HepG2 (cell line): Measurements from ENCODE around the gene VPS26B. TPM values are rescaled to one million over a fixed set of nuclear protein-coding genes. Genes with fewer than 3 reads are reported as not detected.

Source experiments
- BHLHE40 ChIP-seq: IDR thresholded peaks from 2 replicates; pipeline ENCODE4 v1.6.1; 2011; ENCODE audit warnings: low read length, improper control_type of control experiment
- CAMTA2 ChIP-seq: sonication (generic); formaldehyde crosslinking; IDR thresholded peaks from 2 replicates; pipeline ENCODE4 v1.4.0; 2020; ENCODE audit warnings: mild to moderate bottlenecking, missing genetic modification reagents, borderline replicate concordance
- CEBPG ChIP-seq: IDR thresholded peaks from 2 replicates; pipeline ENCODE4 v1.6.1; 2016
- CERS6 ChIP-seq: sonication (generic); formaldehyde crosslinking; IDR thresholded peaks from 2 replicates; pipeline ENCODE4 v1.5.0; 2020; ENCODE audit warnings: missing genetic modification reagents
- DR1 ChIP-seq: sonication (generic); formaldehyde crosslinking; IDR thresholded peaks from 2 replicates; pipeline ENCODE4 v1.8.0; 2021; ENCODE audit warnings: mild to moderate bottlenecking, missing genetic modification reagents, inconsistent platforms
- FOXK2 ChIP-seq: fragments of 450-650 bp; IDR thresholded peaks from 2 replicates; pipeline ENCODE4 v1.6.1; 2016
- FOXM1 ChIP-seq: sonication (generic); formaldehyde crosslinking; IDR thresholded peaks from 2 replicates; pipeline ENCODE4 v1.5.0; 2020; ENCODE audit warnings: missing genetic modification reagents
- GABPB1 ChIP-seq: IDR thresholded peaks from 2 replicates; pipeline ENCODE4 v1.6.1; 2016; ENCODE audit warnings: mild to moderate bottlenecking, missing genetic modification reagents, moderate library complexity, missing compliant biosample characterization
- RXRA ChIP-seq: sonication (generic); formaldehyde crosslinking; IDR thresholded peaks from 2 replicates; pipeline ENCODE4 v1.5.1; 2020; ENCODE audit warnings: missing genetic modification reagents
- SMAD3 ChIP-seq: sonication (generic); formaldehyde crosslinking; IDR thresholded peaks from 2 replicates; pipeline ENCODE4 v1.4.0; 2020; ENCODE audit warnings: missing genetic modification reagents
- TOE1 ChIP-seq: sonication (generic); formaldehyde crosslinking; IDR thresholded peaks from 2 replicates; pipeline ENCODE4 v1.4.0; 2020; ENCODE audit warnings: mild to moderate bottlenecking, missing genetic modification reagents
- ZNF234 ChIP-seq: sonication (generic); formaldehyde crosslinking; conservative IDR thresholded peaks from 2 replicates; pipeline ENCODE4 v1.5.1; 2020; ENCODE audit warnings: mild to moderate bottlenecking, missing genetic modification reagents
- ZNF263 ChIP-seq: sonication (generic); formaldehyde crosslinking; IDR thresholded peaks from 2 replicates; pipeline ENCODE4 v1.4.0; 2020; ENCODE audit warnings: missing genetic modification reagents
- ZNF33A ChIP-seq: sonication (generic); formaldehyde crosslinking; IDR thresholded peaks from 2 replicates; pipeline ENCODE4 v1.5.1; 2020; ENCODE audit warnings: missing genetic modification reagents, mild to moderate bottlenecking, moderate library complexity, borderline replicate concordance
- ZNF414 ChIP-seq: sonication (generic); formaldehyde crosslinking; IDR thresholded peaks from 2 replicates; pipeline ENCODE4 v1.5.0; 2020; ENCODE audit warnings: missing genetic modification reagents
- ZNF605 ChIP-seq: sonication (generic); formaldehyde crosslinking; IDR thresholded peaks from 2 replicates; pipeline ENCODE4 v1.8.0; 2022; ENCODE audit warnings: mild to moderate bottlenecking, missing genetic modification reagents
- ZNF678 ChIP-seq: sonication (generic); formaldehyde crosslinking; IDR thresholded peaks from 2 replicates; pipeline ENCODE4 v1.4.0; 2020; ENCODE audit warnings: mild to moderate bottlenecking, missing genetic modification reagents
- ZNF7 ChIP-seq: IDR thresholded peaks from 2 replicates; pipeline ENCODE4 v1.6.1; 2016; ENCODE audit warnings: missing biosample characterization, missing genetic modification reagents
- ZSCAN9 ChIP-seq: IDR thresholded peaks from 2 replicates; pipeline ENCODE4 v1.6.1; 2016; ENCODE audit warnings: borderline replicate concordance
- polyA plus RNA-seq, 8 experiments: library from polyadenylated mRNA; depleted of rRNA in 3 of 8; stranded (reverse) in 7 of 8; unstranded in 1 of 8; fragments of >200 nt; fragmentation: Illumina TruSeq in 4 of 8; extraction: Trizol in 4 of 8; gene quantifications; 2 replicates each; pipeline versions ENCODE4 v1.2.1 to v1.2.3, GENCODE V29; 2011 to 2016; ENCODE audit warnings: low read depth in 4 of 8, missing spikeins in 1 of 8, mixed read lengths in 1 of 8; ENCODE audit not compliant: insufficient read depth in 1 of 8
- total RNA-seq, 5 experiments: library from RNA; depleted of rRNA; stranded (reverse); fragments of >200 nt; fragmentation: Illumina TruSeq; extraction: Trizol; gene quantifications; 2 replicates each; pipeline ENCODE4 v1.2.3, GENCODE V29; 2016; ENCODE audit warnings: low read depth in 1 of 5
- TF ChIP-seq, protein P1 (sequence below): sonication (generic); formaldehyde crosslinking; IDR thresholded peaks from 2 replicates; pipeline ENCODE4 v1.4.0; 2020; ENCODE audit warnings: mild to moderate bottlenecking, missing genetic modification reagents
- TF ChIP-seq, protein P2 (sequence below): sonication (generic); formaldehyde crosslinking; IDR thresholded peaks from 2 replicates; pipeline ENCODE4 v1.4.0; 2020; ENCODE audit warnings: missing genetic modification reagents
- TF ChIP-seq, protein P3 (sequence below): IDR thresholded peaks from 2 replicates; pipeline ENCODE4 v1.6.1; 2016; ENCODE audit warnings: low read depth, borderline replicate concordance
- TF ChIP-seq, protein P4 (sequence below): sonication (generic); formaldehyde crosslinking; IDR thresholded peaks from 2 replicates; pipeline ENCODE4 v1.5.0; 2020; ENCODE audit warnings: mild to moderate bottlenecking, missing genetic modification reagents, moderate library complexity

Gene VPS26B
- total and polyA plus RNA-seq, 2 of the 13 experiments (the other 11 are each of a cell fraction or from before 2014, with no cell fraction given): 20.2 to 23.2 TPM

DNA sequence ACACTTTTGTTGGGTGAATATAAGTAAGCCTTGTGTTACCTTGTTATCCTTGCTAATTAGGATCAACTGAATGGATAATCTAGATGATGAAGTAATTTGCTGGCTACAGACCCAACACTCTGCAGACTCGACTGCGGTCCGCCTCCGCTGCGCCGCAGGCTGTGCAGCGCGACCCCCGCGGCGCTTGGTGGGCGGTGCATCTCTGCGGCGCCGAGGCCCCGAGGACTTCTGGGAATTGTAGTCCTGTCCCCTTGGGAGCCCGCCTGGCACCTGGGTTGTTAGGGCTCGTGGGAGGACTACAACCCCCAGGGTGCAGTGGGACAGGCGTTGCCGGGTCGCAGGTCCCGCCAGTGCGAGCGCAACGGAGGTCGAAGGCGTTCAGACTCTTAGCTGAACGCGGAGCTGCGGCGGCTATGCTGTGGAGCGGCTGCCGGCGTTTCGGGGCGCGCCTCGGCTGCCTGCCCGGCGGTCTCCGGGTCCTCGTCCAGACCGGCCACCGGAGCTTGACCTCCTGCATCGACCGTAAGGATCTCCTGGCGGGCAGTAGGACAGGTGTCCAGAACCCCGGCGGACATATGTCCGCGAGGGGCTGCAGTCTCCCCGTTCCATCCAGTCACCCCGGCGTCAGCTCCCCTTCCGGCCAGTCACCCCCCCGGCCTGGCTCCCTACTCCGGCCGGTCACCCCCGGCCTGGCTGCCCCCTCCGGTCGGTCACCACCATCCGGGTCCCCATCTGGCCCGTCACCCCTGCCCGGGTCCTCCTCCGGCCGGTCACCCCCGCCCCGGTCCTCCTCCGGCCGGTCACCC lies 28.9 kb downstream of the VPS26B start, which contains the start of the genes ACAD8 and THYN1 (continued):
- TF ChIP-seq FOXM1 (CRISPR knock-in tag): no peak
- no peak for TF ChIP-seq FOXK2
- TF ChIP-seq CEBPG: peak; percentile 23; the same call in 1 of the 2 replicates
- TF ChIP-seq SMAD3 (CRISPR knock-in tag): no peak; the same call in none of the 2 replicates
- no peak for TF ChIP-seq ZNF234
- no peak for TF ChIP-seq ZNF678 (CRISPR knock-in tag)
- no peak for TF ChIP-seq CAMTA2 (CRISPR knock-in tag)
- TF ChIP-seq BHLHE40: no peak
- TF ChIP-seq ZNF263 (CRISPR knock-in tag): no peak
- no peak for TF ChIP-seq ZNF33A (CRISPR knock-in tag)
- TF ChIP-seq DR1: no peak
- no peak for TF ChIP-seq CERS6 (CRISPR knock-in tag)
- TF ChIP-seq, protein P1, sequence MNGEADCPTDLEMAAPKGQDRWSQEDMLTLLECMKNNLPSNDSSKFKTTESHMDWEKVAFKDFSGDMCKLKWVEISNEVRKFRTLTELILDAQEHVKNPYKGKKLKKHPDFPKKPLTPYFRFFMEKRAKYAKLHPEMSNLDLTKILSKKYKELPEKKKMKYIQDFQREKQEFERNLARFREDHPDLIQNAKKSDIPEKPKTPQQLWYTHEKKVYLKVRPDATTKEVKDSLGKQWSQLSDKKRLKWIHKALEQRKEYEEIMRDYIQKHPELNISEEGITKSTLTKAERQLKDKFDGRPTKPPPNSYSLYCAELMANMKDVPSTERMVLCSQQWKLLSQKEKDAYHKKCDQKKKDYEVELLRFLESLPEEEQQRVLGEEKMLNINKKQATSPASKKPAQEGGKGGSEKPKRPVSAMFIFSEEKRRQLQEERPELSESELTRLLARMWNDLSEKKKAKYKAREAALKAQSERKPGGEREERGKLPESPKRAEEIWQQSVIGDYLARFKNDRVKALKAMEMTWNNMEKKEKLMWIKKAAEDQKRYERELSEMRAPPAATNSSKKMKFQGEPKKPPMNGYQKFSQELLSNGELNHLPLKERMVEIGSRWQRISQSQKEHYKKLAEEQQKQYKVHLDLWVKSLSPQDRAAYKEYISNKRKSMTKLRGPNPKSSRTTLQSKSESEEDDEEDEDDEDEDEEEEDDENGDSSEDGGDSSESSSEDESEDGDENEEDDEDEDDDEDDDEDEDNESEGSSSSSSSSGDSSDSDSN (CRISPR knock-in tag): peak; percentile 90
- no peak for TF ChIP-seq ZNF414 (CRISPR knock-in tag)
- TF ChIP-seq, protein P2, sequence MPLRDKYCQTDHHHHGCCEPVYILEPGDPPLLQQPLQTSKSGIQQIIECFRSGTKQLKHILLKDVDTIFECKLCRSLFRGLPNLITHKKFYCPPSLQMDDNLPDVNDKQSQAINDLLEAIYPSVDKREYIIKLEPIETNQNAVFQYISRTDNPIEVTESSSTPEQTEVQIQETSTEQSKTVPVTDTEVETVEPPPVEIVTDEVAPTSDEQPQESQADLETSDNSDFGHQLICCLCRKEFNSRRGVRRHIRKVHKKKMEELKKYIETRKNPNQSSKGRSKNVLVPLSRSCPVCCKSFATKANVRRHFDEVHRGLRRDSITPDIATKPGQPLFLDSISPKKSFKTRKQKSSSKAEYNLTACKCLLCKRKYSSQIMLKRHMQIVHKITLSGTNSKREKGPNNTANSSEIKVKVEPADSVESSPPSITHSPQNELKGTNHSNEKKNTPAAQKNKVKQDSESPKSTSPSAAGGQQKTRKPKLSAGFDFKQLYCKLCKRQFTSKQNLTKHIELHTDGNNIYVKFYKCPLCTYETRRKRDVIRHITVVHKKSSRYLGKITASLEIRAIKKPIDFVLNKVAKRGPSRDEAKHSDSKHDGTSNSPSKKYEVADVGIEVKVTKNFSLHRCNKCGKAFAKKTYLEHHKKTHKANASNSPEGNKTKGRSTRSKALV: no peak
- TF ChIP-seq, protein P3, sequence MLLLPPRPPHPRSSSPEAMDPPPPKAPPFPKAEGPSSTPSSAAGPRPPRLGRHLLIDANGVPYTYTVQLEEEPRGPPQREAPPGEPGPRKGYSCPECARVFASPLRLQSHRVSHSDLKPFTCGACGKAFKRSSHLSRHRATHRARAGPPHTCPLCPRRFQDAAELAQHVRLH (CRISPR knock-in tag): no peak
- peak; percentile 47; the same call in 1 of the 2 replicates for TF ChIP-seq TOE1 (CRISPR knock-in tag)
- TF ChIP-seq GABPB1 (CRISPR knock-in tag): peak; percentile 92
- TF ChIP-seq, protein P4, sequence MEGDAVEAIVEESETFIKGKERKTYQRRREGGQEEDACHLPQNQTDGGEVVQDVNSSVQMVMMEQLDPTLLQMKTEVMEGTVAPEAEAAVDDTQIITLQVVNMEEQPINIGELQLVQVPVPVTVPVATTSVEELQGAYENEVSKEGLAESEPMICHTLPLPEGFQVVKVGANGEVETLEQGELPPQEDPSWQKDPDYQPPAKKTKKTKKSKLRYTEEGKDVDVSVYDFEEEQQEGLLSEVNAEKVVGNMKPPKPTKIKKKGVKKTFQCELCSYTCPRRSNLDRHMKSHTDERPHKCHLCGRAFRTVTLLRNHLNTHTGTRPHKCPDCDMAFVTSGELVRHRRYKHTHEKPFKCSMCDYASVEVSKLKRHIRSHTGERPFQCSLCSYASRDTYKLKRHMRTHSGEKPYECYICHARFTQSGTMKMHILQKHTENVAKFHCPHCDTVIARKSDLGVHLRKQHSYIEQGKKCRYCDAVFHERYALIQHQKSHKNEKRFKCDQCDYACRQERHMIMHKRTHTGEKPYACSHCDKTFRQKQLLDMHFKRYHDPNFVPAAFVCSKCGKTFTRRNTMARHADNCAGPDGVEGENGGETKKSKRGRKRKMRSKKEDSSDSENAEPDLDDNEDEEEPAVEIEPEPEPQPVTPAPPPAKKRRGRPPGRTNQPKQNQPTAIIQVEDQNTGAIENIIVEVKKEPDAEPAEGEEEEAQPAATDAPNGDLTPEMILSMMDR (CRISPR knock-in tag): peak; percentile 38; the same call in 1 of the 2 replicates
- 0 out of 2 replicates have a peak, but pooled peaks have one; percentile 9 for TF ChIP-seq ZSCAN9 (CRISPR knock-in tag)
- peak; percentile 82; the same call in 1 of the 2 replicates for TF ChIP-seq ZNF605 (CRISPR knock-in tag)
- TF ChIP-seq RXRA (CRISPR knock-in tag): peak; percentile 40; the same call in 1 of the 2 replicates
- no peak for TF ChIP-seq ZNF7 (CRISPR knock-in tag)
